Endothelial cell of umbilical vein (primary cell): ENCODE results near the gene SARNP. TPM values are rescaled to one million over a fixed set of nuclear protein-coding genes. Genes with fewer than 3 reads are reported as not detected.

Source experiments
- BruUV-seq: library from RNA; stranded (reverse); fragments of 400-500 nt; replicated peaks from 2 replicates; lab custom pipeline; 2021; lab: Mats Ljungman, UMichigan
- CTCF ChIA-PET: fragments of 300-600, 350-600 bp; sonication (Branson Sonifier 250); formaldehyde crosslinking; loops from one replicate; lab custom pipeline; 2021; ENCODE audit warnings: antibody characterized with exemption, inconsistent platforms; lab: Charles Lee
- POLR2A ChIA-PET: fragments of 300-600, 350-600 bp; sonication (Branson Sonifier 250); formaldehyde crosslinking; loops from one replicate; lab custom pipeline; 2021; ENCODE audit warnings: antibody characterized with exemption, inconsistent platforms; lab: Charles Lee
- DNase-seq: peaks from one replicate; pipeline ENCODE4 v3.0.0-alpha.2; 2011; ENCODE audit warnings: low read depth, low spot score
- FAIRE-seq: peaks from 2 replicates; lab custom pipeline; 2011; peaks lifted over from hg19 to GRCh38; lab: Jason Lieb, UNC
- H2AFZ ChIP-seq: 2 replicates; pipeline ENCODE4 v1.6.0; 2012; ENCODE audit warnings: low read depth, low read length, control low read depth, inconsistent platforms
- H3K27ac ChIP-seq: 2 replicates; pipeline ENCODE4 v1.5.1; 2011; ENCODE audit warnings: low read depth, mild to moderate bottlenecking, control low read depth, low read length, moderate library complexity; ENCODE audit not compliant: insufficient read depth
- H3K27me3 ChIP-seq, 2 experiments: 2 replicates each; pipeline versions ENCODE4 v1.6.0 to v1.6.1; 2011; ENCODE audit warnings: low read length in 2 of 2, mixed read lengths in 1 of 2; ENCODE audit not compliant: control insufficient read depth in 2 of 2, insufficient read depth in 2 of 2
- H3K36me3 ChIP-seq, 2 experiments: 2 replicates in 1 of 2; 3 replicates in 1 of 2; pipeline ENCODE4 v1.5.1; 2011; ENCODE audit warnings: low read length in 2 of 2, mild to moderate bottlenecking in 1 of 2, moderate library complexity in 1 of 2; ENCODE audit not compliant: control insufficient read depth in 2 of 2, insufficient read depth in 2 of 2; ENCODE audit errors: extremely low read depth in 1 of 2
- H3K4me1 ChIP-seq: 3 replicates; pipeline ENCODE4 v1.5.1; 2011; ENCODE audit warnings: mild to moderate bottlenecking, low read length; ENCODE audit not compliant: control insufficient read depth, insufficient read depth; ENCODE audit errors: extremely low read depth
- H3K4me2 ChIP-seq: 2 replicates; pipeline ENCODE4 v1.6.1; 2011; ENCODE audit warnings: low read length, control low read depth, mixed read lengths; ENCODE audit not compliant: insufficient read depth
- H3K4me3 ChIP-seq, 3 experiments: fragments of 200-600 bp in 1 of 3; sonication (generic), shearing (Covaris generic) in 1 of 3; replicated peaks in 1 of 3; 2 replicates each; pipeline ENCODE4 v1.5.1; 2011 to 2016; ENCODE audit warnings: control low read depth in 3 of 3, low read length in 3 of 3, mild to moderate bottlenecking in 2 of 3, inconsistent platforms in 1 of 3, low read depth in 1 of 3, moderate library complexity in 1 of 3; ENCODE audit not compliant: insufficient read depth in 1 of 3
- H3K79me2 ChIP-seq: 2 replicates; pipeline ENCODE4 v1.6.0; 2012; ENCODE audit warnings: low read length, inconsistent platforms; ENCODE audit not compliant: control insufficient read depth, insufficient read depth
- H3K9ac ChIP-seq: replicated peaks from 2 replicates; pipeline ENCODE3; 2011; ENCODE audit warnings: low read length, control low read depth; ENCODE audit not compliant: insufficient read depth; ENCODE audit errors: extremely low read depth
- H3K9me1 ChIP-seq: replicated peaks from 3 replicates; pipeline ENCODE4 v1.6.0; 2011; ENCODE audit warnings: mild to moderate bottlenecking, low read length; ENCODE audit not compliant: control insufficient read depth, insufficient read depth; ENCODE audit errors: extremely low read depth
- H3K9me3 ChIP-seq: replicated peaks from 2 replicates; pipeline ENCODE4 v1.5.1; 2012; ENCODE audit warnings: low read length, inconsistent platforms; ENCODE audit not compliant: control insufficient read depth, insufficient read depth
- H4K20me1 ChIP-seq: replicated peaks from 2 replicates; pipeline ENCODE3; 2011; ENCODE audit warnings: mild to moderate bottlenecking, low read length; ENCODE audit not compliant: control insufficient read depth, insufficient read depth; ENCODE audit errors: extremely low read depth
- CTCF ChIP-seq, 2 donors: IDR thresholded peaks; 1 replicate in 1 of 2; 2 replicates in 1 of 2; pipeline ENCODE4 v1.5.1; 2011; ENCODE audit warnings: low read length in 2 of 2, mild to moderate bottlenecking in 2 of 2, moderate library complexity in 2 of 2, control low read depth in 1 of 2, inconsistent platforms in 1 of 2, low read depth in 1 of 2; ENCODE audit not compliant: insufficient read depth in 1 of 2; ENCODE audit errors: extremely low read depth in 1 of 2
- EZH2 ChIP-seq: IDR thresholded peaks from 2 replicates; pipeline ENCODE4 v1.6.1; 2012; ENCODE audit warnings: borderline replicate concordance, low read depth, mild to moderate bottlenecking, moderate library complexity, low read length, inconsistent platforms; ENCODE audit not compliant: severe bottlenecking
- FOS ChIP-seq: IDR thresholded peaks from 2 replicates; pipeline ENCODE4 v1.6.1; 2011; ENCODE audit warnings: mild to moderate bottlenecking, low read length, moderate library complexity, borderline replicate concordance; ENCODE audit not compliant: insufficient read depth
- GATA2 ChIP-seq: IDR thresholded peaks from 2 replicates; pipeline ENCODE4 v1.7.0; 2011; ENCODE audit warnings: low read depth, mild to moderate bottlenecking, moderate library complexity, mixed read lengths, low read length; ENCODE audit not compliant: insufficient read length, insufficient read depth
- JUN ChIP-seq: IDR thresholded peaks from 2 replicates; pipeline ENCODE4 v1.6.1; 2011; ENCODE audit warnings: borderline replicate concordance, low read depth; ENCODE audit not compliant: insufficient read length, insufficient read depth
- MAX ChIP-seq: IDR thresholded peaks from 2 replicates; pipeline ENCODE4 v1.6.1; 2011; ENCODE audit not compliant: insufficient read depth, insufficient read length
- MYC ChIP-seq: IDR thresholded peaks from one replicate; pipeline ENCODE4 v1.6.1; 2011; ENCODE audit warnings: mild to moderate bottlenecking, low read depth, low read length
- POLR2A ChIP-seq: IDR thresholded peaks from 2 replicates; pipeline ENCODE4 v1.6.1; 2012; ENCODE audit warnings: low read depth, mild to moderate bottlenecking, control low read depth, low read length
- POLR2AphosphoS5 ChIP-seq: IDR thresholded peaks from 2 replicates; pipeline ENCODE4 v1.6.1; 2012; ENCODE audit warnings: low read depth, mild to moderate bottlenecking, control low read depth, low read length, moderate library complexity; ENCODE audit not compliant: insufficient read depth
- dilution Hi-C: fragments of 300-500 bp; cut with MboI; formaldehyde crosslinking; loops from one replicate; pipeline ENCODE4 v1.15.0; 2019; ENCODE audit warnings: low sequenced_read_pairs; ENCODE audit not compliant: extremely low pct_ligation_motif_present
- intact Hi-C: fragments of 100-400 bp; cut with micrococcal nuclease; formaldehyde crosslinking; loops from one replicate; pipeline ENCODE4 v1.10.0; 2022
- polyA plus RNA-seq, 4 experiments: library from polyadenylated mRNA; depleted of rRNA in 3 of 4; stranded (reverse) in 3 of 4; unstranded in 1 of 4; fragments of >200 nt; gene quantifications; 2 replicates each; pipeline versions ENCODE4 v1.2.1 to v1.2.3, GENCODE V29; 2011 to 2012; ENCODE audit warnings: missing spikeins in 1 of 4
- total RNA-seq: library from RNA; stranded (reverse); gene quantifications from 2 replicates; pipeline ENCODE4 v1.2.3, GENCODE V29; 2021

Gene SARNP
- total and polyA plus RNA-seq, 2 donors (not counting 3 experiments of a cell fraction or from before 2014, with no cell fraction given): 88.1 to 101 TPM

- H3K9me1 ChIP-seq: no peaks in the 10 kb centered on the region
- CTCF ChIA-PET: interaction anchor here (0.9 to 11.1 kb wide), 5 partner anchors 20 to 472 kb away, joined by 3 to 151 read pairs (median 3); partner anchors contain the start of gene SMARCC2
- H4K20me1 ChIP-seq: no peaks in the 10 kb centered on the region
- TF ChIP-seq FOS (peak; percentile 57), CTCF (IDR thresholded peaks at IDR 0.05; ENCODE audit: extremely low read depth in 1 of 2, insufficient read depth in 1 of 2, low read depth in 1 of 2, low read length in 2 of 2) (no peak)
- DNase-seq (peak; percentile 19), FAIRE-seq (no peak)
- peak overlapping the region; percentile 87 for H3K4me2 ChIP-seq
- peaks cover 28% of the 10 kb centered on the region for H3K4me1 ChIP-seq
- intact Hi-C loops (no loop called here), dilution Hi-C loops (no loop called here)
- H3K4me3 ChIP-seq: peak overlapping the region in 1 of 3 experiments; percentile 82
- no peak overlapping the region for H2AFZ ChIP-seq
- no peaks in the 10 kb centered on the region for H3K36me3 ChIP-seq
- H3K27ac ChIP-seq: no peak overlapping the region
- BruUV-seq: no TSS peak
- H3K79me2 ChIP-seq: no peaks in the 10 kb centered on the region
- H3K9me3 ChIP-seq: no peaks in the 10 kb centered on the region
- peak overlapping the region; percentile 89 for H3K9ac ChIP-seq
- H3K27me3 ChIP-seq: peaks cover 4 to 10% of the 10 kb centered on the region in 2 experiments
- POLR2A ChIA-PET: no interaction called here
These were observed 100.2 kb downstream of the SARNP start for GRCh38 chr12:55717011-55718007.

GRCh38 chr12:55716582-55716957 lies 101.0 kb downstream of the SARNP start:
- intact Hi-C loops: no loop called here
- DNase-seq (no peak), FAIRE-seq (peak; percentile 61)
- CTCF ChIA-PET: interaction anchor here (1.3 to 11.1 kb wide), 5 partner anchors 12 to 473 kb away, joined by 3 to 151 read pairs (median 5); partner anchors contain the start of genes CD63 and SMARCC2
- Histone ChIP-seq H3K9me1 (no peaks in the 10 kb centered on the region), H3K36me3 (no peaks in the 10 kb centered on the region), H3K4me2 (peak overlapping the region; percentile 87), H4K20me1 (no peaks in the 10 kb centered on the region), H3K79me2 (no peaks in the 10 kb centered on the region), H3K27ac (peak overlapping the region; percentile 83), H3K4me1 (peaks cover 28% of the 10 kb centered on the region), H3K9ac (peak overlapping the region; percentile 89), H3K4me3 (peak overlapping the region; percentile 66 to 94 (median 82)), H3K9me3 (no peaks in the 10 kb centered on the region), H3K27me3 (peaks cover 10 to 17% of the 10 kb centered on the region in 2 experiments), H2AFZ (peak overlapping the region; percentile 97)
- TF ChIP-seq EZH2 (no peak), FOS (no peak), POLR2AphosphoS5 (no peak), CTCF (IDR thresholded peaks at IDR 0.05; ENCODE audit: extremely low read depth in 1 of 2, insufficient read depth in 1 of 2, low read depth in 1 of 2, low read length in 2 of 2) (no peak), MAX (no peak), POLR2A (no peak), JUN (no peak), MYC (no peak), GATA2 (no peak)
- dilution Hi-C loops: no loop called here
- BruUV-seq: no TSS peak
- POLR2A ChIA-PET: no interaction called here
